ENCODE data around the gene CEBPZ.
A peak's percentile ranks its signal among the peaks of the same experiment; 100 is the strongest.
"Not testable (repeated sequence)": the region's sequence is repeated elsewhere in the genome, so short reads cannot be mapped to it uniquely, and the experiment has no call there.

CEBPZ gene

GRCh38 chr2:37211939-37212338, 19.5 kb downstream of the CEBPZ start:
- no peak for DNase-seq

- DNase-seq: no peak
These were observed 20.2 kb downstream of the CEBPZ start for GRCh38 chr2:37211212-37211611.

GRCh38 chr2:37206760-37207159, 24.6 kb downstream of the CEBPZ start:
- not testable (repeated sequence) for DNase-seq

- DNase-seq: no peak
These were observed 25.6 kb downstream of the CEBPZ start for GRCh38 chr2:37205689-37206341.

- not testable (repeated sequence) for DNase-seq
These were observed 26.2 kb downstream of the CEBPZ start for GRCh38 chr2:37205071-37205661.

GRCh38 chr2:37203708-37204107, 27.7 kb downstream of the CEBPZ start:
- DNase-seq: no peak

DNA sequence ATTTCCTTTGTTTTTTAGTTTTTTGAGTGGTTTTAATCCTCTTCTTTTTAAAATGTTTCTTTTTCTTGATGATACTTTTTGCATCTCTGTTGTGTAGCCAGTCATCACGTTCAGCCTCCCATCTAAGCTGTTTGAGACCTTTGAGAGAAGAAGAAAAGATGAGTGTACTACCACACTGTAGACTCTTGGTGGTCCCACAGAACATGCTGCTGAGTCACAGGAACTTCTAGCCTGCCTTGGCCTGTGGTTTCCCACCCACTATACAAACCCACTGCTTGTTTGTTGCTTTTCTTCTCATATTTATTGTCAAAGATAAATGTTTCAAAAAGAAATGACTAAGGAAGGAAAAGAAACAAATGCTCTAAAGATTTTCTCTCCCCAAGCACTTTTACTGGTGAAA, 29.6 kb downstream of the CEBPZ start:
- DNase-seq: peak in 1 of 2 donors; percentile 30

DNA sequence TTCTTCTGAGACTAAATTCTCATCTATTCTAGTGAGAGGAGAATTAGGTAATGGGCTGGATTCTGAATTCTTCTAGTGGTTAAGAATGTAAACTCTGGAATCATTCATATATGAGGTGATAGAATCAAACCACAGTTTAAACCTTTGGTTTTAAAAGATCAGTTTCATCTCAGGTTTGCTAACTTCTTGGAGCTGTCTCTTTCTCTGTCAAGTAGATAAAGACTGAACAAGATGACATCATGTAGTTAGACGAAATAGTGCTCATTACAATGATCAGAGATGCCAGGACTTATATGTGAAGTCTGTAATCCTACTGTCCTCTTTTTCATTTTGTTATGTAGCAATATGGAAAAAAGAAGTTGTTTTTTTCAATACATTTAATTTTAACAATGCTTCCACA, 30.2 kb downstream of the CEBPZ start:
- no peak for DNase-seq

- no peak for DNase-seq
These were observed 32.7 kb downstream of the CEBPZ start for GRCh38 chr2:37198681-37199065.

- DNase-seq: peak; percentile 91 to 94
These were observed 34.8 kb downstream of the CEBPZ start, which contains the start of gene CEBPZOS for GRCh38 chr2:37196320-37197195. Gene CEBPZOS, plus strand, starts transcription at chr2:37196496. Its CDS starts 3,209 bp downstream, at chr2:37199705.

DNA sequence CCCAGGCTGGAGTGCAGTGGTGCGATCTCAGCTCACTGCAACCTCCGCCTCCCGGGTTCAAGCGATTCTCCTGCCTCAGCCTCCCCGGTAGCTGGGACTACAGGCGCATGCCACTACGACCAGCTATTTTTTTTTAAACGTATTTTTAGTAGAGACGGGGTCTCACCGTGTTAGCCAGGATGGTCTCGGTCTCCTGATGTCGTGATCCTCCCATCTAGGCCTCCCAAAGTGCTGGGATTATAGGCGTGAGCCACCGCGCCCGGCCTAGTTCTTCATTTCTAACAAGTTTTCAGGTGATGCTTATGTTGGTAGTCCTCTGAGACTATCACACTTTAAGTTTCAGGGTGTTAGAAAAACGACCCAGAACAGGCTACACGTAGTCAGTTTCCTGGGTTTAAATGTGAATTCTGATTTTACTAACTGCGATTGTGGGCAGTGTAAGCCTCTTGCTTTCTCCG, 35.5 kb downstream of the CEBPZ start:
- not testable (repeated sequence) for DNase-seq

DNA sequence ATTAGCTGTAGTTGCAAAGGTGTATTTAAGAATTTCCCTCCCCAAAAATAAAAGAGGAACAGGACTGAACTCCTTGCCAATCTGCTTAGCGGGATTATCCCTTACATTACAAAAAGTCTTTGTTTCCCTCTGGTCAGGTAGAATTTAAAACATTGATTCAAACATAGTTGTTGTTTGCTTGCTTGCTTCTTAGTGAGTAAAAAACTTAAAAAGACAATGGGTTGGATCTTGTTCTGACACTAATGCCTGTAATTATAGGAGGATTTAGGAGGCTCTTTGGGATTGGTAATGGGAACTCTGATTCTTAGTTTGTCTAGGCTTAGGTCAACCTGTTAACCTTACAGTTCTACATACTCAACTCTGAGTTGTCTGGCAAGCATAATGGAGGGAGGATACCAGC, 38.8 kb downstream of the CEBPZ start:
- no peak for DNase-seq

- no peak for DNase-seq
These were observed 39.6 kb downstream of the CEBPZ start for GRCh38 chr2:37191747-37192146.

- no peak for DNase-seq
These were observed 40.1 kb downstream of the CEBPZ start for GRCh38 chr2:37191253-37191652.

DNA sequence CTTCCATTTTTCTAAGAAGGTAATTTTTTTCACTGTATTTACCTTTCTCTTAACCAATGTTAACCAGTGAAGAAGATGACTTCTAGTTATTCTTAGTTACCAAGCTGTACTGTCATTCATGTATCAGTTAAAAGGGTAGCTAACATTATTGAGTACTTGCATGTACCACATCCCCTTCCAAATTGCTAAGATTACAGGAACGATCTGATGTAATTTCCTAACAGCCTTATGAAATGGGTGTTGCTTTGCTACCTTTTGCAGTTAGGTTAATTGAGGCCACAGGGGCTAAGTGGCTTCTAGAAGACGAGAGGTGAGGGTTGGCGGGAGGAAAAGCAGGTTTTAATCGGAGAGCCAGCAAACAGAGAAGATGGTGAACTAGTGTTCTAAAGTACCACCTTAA, 41.1 kb downstream of the CEBPZ start:
- DNase-seq: no peak

DNA sequence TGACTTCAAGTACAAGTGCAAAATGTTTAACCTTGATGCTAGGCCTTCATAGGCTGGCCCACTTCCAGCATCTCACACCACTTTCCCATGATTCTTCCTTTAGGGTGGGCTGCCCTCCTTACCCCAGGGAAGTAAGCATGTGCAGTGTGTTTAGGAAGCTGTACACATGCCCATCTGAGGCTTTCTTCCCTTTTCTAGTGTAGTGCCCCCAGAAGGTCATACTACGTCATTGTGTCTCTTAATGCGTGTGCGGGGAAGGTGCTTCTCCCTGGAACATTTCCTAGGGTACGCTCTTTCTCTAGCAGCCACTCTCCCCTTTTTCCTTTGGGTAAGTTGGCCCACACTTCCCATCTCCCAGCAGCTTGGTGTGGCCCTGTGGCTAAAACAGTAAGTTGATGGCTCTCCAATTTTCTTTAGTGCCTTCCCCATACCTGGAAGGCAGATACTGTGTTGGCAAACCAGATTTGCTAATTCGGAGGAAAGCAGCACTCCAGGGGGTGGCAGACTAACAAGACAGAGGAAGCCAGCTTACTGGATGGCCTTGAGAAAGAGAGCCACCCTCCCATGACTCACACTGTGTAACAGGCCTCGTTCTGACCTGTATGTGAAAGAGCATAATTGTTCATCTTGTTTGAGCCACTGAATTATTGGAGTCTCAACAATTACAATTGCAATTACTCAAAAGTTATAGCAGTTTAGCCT, 41.8 kb downstream of the CEBPZ start:
- no peak for DNase-seq

DNA sequence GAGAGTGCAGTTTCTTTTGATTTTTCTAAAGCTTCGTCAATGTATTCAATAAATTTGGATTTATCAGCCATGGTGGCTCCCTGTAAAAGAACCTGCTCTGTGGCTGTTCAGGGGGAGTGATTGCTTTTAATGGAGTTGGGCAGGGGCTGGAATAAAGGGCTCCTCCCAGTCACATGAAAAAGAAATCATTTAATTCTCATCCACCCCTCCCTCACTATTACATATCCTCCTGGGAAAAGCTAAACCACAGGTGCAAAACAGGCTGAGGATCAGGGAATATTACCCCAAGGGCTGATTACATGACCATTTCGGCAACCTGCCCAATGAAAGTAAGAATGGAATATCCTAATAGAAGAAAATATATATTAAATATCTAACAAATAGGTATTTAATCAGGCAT, 42.8 kb downstream of the CEBPZ start, which contains the start of gene SULT6B1:
SULT6B1 (minus strand) TSS at position 101 of the 400 bp plus-strand sequence; CDS start at position 71, 30 bp downstream.
- DNase-seq: no peak

DNA sequence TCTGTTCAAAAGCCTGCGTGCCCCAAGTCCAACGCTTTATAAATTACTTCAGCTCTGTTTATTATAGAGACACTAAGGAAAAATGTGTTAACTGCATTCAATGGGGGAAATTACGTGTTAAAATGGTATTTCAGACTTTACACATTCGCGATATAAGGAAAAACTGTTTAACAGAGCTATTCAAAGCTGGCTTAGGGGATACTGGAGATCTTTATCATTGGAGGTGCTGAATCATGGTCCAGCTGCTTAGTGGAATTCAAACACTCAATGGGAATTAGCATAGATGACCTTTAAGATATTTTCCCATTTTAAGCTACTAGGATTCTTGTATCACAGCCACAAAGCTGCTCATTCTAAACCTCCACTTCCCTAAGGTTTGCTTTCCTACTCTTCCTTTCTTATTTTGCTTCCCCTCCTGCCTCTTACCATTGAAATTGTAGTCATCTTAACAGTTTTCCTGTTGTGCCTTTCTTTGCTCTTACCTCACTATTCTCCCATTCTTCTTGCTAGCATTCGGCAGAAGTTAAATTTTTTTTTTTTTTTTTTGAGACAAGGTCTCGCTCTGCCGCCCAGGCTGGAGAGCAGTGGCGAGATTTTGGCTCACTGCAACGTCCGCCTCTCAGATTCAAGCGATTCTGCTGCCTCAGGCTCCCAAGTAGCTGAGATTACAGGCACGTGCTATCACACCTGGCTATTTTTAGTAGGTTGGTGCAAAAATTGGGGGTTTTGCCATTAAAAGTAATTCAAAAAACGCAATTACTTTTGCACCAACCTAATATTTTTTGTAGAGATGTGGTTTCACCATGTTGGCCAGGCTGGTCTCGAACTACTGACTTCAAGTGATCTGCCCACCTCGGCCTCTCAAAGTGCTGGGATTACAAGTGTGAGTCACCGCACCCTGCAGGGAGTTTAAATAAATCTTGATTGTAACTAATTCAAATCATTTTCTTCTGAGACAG, 49.4 kb downstream of the CEBPZ start:
- DNase-seq: no peak

- DNase-seq: no peak
These were observed 50.8 kb downstream of the CEBPZ start for GRCh38 chr2:37180640-37181039.

GRCh38 chr2:37180006-37180639, 51.3 kb downstream of the CEBPZ start:
- no peak for DNase-seq

GRCh38 chr2:37173741-37174140, 57.7 kb downstream of the CEBPZ start:
- DNase-seq: no peak

Data from CD4-positive, alpha-beta T cell treated with Interferon alpha-2 for 1 hour (primary cell).